Endometrium (tissue), 2 donors: ENCODE measurements around the gene TMEM53.

ENCODE experiments used
- FAIRE-seq: peaks from 2 replicates; lab custom pipeline; 2012; peaks lifted over from hg19 to GRCh38; lab: Jason Lieb, UNC
- donor health status: control.
- donor health status: control.

The TMEM53 gene

DNA sequence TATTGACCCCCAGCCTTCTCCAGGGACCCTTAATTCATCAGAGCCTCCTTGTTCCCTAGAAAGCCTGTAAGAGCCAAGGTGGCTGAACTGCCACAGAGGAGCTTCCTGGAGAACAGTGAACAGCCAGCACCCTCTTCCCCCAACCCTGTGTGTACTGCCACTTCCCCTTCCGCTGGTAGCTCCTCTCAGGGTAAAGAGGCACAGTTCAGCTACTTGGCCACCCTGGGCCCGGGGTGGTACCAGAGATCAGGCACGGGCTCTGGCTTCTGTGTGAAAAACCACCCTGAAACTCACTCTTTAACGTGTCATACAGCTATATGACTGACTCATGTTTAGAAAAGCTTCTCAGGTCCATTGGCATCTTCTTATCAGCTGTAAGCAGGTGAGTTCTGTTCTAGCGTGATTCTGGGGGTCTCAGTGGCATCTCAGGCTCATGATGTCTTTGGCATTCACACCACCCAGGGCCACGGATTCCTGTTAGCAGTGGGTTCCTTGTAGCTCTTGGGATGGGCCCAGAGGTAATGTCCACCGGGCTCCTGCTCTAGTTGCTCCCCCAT is 22.6 kb upstream of the TMEM53 start:
- no peak for FAIRE-seq

DNA sequence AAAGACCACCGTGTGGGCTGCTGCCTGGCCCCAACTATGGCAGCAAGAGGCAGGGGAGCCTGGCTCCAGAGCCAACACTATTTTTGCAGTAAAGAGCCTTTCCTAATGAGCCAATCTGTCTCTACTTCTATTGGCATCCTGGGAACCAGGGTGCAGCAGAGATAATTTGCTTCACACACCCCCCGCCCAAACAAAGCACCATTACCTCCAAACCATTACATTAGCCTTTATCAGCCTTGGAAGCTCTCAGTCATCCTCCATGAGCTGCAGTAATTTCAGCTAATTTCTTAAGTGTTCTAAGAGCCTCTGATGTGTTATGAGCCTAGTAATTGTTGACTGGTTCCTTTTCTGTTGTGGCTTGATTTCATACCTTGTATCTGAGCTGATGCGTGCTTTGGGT is 21.8 kb upstream of the TMEM53 start:
- FAIRE-seq, result no peak

DNA sequence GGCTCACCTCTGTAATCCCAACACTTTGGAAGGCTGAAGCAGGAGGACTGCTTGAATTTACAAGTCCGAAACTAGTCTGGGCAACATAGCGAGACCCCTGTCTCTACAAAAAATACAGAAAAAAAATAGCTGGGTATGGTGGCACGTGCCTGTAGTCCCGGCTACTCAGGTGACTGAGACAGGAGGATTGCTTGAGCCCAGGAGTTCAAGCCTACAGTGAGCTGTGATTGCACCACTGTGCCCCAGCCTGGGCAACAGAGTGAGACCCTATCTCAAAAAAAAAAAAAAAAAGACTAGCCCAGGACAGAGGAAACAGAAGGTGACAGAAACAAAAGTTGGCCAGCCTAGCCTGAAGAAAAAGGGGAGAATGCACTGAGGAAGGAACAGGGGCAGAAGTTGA is 21.4 kb upstream of the TMEM53 start:
- FAIRE-seq, result no peak

DNA sequence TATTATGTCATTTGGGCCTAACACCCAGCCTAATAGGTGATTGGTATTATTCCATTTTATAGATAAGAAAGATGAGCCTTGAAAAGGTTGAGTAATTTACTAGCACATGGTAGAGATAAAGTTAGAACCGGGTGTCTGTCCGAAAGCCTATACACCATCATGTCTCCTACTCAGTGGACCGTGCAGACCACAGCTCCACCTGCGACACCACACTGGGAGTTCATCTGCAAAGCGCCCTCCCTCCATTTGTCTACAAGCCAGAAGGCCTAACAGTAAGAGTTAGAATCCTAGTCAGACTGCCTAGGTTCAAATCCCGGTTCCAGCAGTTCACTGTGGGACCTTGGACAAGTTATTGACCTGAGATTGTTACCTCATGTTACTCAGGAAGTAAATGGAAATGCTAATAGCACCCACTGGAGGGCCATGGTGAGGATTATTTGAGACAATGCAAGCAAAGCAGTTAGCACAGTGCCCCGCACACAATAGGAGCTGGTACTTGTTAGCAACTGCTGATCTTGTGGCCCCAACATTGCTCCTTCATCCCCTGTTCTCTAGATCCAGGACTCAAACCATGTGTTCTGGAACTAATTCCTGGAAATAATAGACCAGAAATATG is 20.7 kb upstream of the TMEM53 start:
- no peak for FAIRE-seq

DNA sequence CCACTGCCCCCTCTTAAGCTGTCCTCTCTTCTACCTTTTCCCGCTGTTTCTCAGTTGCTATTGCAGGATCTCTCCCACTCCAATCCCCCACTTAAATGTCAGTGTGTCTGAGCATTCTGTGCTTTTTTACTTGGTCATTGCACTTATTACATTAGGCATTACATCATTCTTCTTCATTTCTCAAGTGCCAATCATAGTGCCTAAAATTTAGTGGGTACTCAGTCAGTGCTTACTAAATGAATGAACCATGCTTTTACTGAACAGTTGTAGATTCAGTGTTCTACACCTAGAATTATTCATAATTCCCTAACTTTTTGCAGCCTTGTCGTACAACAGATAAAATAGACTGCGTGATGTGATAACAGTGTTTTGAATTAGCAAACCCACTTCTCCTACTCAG is 19.6 kb upstream of the TMEM53 start:
- FAIRE-seq, result no peak

DNA sequence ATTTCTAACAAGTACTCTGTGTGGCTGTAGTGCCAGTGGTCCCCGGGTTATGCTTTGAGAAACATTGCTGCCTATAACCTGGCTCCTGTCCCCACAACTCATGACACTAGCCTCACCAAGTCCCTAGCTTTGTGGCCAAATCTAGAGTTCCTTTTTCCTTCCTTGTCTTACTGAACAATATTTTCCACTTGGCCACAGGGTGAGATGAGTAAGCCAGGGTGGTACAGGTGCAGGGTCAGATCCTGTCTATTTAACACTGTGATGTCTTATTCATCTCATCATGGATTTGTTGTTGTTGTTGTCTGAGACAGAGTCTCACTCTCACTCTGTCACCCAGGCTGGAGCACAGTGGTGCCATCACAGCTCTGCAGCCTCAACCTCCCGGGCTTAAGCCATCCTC is 18.9 kb upstream of the TMEM53 start:
- no peak for FAIRE-seq

DNA sequence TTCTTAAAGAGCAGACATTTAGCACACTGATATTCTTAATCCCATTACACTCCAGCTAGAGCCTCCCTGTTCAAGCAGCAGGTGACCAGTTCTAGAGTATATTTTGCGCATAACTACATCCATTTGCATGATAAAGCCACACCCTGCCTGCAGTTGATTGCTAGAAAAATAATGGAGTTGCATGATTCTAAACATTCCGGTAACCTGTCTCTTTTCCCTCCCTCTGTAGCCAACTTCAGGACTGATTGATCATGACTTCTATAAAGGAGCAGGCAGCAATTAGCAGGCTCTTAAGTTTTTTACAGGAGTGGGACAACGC is 15.1 kb upstream of the TMEM53 start:
- no peak for FAIRE-seq

DNA sequence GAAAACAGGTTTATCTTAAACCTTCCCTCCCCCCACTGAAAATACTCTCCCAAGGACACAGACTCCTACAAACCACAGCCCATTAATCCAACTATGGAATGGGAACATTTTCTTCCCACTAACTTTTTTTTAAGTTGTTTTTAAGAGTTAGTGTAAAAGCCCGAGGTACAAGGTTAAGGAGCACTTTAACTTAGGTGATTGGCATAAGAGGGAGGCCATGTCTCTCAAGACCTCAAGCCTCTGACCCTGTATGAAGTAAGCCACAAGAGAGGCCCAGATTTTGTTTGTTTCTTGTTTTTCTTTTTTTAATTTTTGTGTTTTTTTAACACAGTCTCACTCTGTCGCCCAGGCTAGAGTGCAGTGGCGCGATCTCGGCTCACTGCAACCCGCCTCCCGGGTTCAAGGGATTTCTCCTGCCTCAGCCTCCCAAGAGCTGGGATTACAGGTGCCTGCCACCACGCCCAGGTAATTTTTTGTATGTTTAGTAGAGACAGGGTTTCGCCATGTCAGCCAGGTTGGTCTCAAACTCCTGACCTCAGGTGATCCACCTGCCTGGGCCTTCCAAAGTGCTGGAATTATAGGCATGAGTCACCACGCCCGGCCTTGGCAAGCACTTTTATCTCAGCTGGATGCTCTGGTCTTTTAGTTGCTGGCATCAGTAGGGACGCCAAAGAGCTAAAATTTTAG is 14.6 kb upstream of the TMEM53 start:
- FAIRE-seq, result no peak

DNA sequence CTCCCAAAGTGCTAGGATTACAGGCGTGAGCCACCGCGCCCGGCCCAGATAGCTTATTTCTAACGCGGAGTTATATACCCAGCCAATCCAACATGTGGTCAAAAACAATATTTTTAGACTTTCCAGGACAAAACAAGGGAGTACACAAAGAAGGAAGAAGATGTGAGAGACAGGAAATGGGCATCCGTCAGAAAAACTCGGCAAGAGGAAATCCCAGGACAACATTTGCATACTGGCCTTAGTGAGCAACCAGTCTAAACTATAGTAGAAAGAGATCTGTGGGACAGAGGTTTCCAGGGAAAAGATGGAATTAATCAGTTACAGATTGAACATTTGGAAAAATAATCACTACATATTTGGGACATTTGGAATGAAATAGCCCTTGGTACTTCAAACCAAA is 11.6 kb upstream of the TMEM53 start:
- FAIRE-seq, result no peak

DNA sequence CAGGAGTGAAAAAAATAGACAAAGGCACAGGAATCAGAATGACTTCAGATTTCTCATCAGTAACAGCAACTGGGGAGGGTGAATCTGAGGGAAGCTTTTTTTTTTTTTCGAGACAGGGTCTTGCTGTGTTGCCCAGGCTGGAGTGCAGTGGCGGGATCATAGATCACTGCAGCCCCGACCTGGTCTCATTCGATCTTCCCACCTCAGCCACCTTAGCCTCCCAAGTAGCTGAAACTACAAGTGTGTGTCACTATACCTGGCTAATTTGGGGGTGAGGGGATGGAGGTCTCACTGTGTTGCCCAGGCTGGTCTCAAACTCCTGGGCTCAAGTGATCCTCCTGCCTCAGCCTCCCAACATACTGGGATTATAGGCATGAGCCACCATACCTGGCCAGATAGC is 10.9 kb upstream of the TMEM53 start:
- FAIRE-seq, result no peak

DNA sequence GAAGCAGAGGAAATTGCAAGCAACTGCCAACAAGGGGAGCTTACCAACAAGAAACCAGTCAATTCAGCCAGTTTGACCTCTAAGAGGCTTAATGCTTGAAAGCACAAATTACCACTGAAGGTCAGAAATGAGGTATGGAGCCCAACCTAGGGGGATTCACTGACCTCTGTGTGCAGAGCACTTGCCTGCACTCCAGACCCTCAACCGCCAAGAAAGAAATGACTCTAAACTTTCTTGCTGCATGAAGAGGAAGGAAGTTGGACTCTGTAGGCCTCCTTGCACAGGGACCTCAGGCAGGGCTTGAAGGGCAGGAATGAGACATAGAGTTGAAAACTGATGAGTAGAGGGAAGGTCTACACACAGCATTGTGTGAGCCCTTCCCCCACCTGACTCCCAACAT is 10.2 kb upstream of the TMEM53 start:
- no peak for FAIRE-seq

DNA sequence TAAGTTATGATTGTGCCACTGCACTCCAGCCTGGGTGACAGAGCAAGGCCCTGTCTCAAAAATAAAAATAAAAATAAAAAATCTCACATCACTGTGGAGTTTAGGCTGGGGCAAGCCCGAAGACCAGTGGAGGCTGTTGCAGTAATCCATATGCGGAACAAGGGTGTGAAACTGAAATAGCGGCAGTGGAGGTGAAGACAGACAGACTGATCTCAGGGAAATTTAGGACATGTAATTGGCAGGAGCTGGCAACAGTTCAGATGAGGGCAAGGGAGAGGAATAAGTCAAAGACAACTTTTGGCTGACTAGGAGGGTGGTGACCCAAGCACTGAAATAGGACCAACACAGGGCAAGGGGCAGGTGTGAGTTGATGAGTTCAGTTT is 8.6 kb upstream of the TMEM53 start:
- FAIRE-seq, result no peak

DNA sequence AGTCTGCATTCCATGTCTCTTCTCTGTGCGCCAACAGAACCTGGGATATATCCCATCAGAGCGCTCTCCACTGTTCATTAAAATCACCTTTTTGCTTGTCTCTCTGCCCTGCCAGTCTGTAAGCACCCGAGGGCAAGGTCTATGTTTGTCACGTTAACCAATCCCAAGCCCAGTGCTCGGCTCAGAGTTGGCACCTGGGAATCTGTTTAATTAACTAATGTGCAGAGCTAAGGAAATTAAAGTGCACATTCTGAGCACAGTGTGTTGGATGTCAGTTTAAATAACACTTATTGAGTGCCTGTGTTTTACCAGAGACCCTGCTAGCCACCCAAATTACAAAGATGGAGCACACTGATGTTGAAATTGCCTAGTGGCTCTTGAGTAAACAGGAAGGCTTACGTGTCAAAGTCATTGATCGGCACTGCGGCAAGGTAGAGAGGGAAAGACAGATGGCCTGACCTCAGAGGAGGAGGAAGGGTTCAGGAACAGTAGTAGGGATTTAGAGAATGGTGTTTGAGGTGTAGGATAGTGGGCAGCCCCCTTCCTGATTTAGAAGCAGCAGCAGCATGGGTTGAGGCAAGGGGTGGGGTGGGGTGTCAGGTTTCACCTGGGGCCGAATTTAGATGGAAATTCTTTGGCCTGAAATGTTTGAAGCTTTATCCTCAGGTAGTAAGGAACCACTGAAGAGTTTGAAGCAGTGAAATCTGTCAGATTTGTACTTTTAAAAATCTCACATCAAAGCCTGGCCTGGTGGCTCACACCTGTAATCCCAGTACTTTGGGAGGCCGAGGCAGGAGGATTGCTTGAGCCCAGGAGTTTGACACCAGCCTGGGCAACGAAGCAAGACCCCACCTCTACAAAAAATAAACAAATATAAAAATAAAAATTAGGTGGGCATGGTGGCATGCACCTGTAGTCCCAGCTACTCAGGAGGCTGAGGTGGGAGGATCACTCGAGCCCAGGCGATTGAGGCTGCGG is 7.9 kb upstream of the TMEM53 start:
- FAIRE-seq, result no peak

DNA sequence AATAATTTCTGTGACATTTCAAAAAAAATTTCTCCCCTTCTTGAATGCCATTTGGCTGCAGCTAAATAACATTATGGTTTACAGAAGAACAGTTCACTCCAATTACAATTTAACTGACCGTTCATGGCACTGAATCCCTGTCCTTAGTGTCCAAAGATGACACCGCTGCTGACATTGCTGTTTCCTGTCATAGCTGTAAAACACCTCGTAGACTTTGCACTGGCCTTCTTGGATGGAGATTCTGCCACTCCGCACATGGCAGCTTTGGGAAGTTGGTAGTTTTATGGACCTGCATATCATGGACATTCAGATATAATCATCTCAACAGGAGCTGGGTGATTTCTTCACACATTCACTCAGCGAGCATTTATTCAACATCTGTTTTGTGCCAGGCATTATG is 5.2 kb upstream of the TMEM53 start:
- FAIRE-seq, result no peak

DNA sequence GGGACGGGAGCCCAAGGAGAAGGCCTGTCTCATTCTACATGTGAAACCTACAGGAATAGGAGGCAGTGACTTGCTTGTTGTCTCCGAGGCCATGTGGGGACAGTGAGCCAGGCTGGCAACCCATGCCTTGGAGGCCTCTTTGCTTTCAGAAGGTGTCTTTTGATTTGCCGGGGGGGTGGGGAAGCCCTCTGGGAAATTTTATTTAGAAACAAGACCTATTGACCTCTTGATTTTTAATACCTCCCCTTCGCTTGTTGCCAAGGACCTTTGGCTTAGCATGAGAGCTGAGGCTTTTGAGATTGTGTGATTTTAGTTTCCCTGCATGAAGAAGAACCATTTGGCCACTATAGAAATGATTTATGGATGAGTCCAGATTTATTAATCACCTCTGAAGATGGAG is 4.3 kb upstream of the TMEM53 start:
- no peak for FAIRE-seq

DNA sequence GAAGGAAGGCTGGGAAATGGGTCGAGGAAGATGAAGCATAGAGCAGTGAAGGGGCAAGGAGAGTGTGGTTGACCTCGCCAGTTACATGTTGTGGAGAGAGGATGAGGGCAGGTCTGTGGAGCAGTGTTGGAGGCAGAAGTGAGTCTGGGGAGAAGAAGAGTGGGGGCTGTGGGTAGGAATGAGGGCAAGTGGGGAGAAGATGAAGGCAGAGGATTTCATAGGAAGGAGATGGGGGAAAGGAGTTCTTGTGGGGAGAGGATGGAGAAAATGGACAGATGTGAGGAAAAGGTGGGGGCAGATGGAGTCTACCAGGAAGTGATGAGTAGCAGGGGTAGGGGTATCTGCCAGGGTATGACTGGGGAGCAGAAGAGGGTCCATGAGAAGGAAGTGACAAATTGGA is 3.8 kb upstream of the TMEM53 start:
- FAIRE-seq, result no peak

DNA sequence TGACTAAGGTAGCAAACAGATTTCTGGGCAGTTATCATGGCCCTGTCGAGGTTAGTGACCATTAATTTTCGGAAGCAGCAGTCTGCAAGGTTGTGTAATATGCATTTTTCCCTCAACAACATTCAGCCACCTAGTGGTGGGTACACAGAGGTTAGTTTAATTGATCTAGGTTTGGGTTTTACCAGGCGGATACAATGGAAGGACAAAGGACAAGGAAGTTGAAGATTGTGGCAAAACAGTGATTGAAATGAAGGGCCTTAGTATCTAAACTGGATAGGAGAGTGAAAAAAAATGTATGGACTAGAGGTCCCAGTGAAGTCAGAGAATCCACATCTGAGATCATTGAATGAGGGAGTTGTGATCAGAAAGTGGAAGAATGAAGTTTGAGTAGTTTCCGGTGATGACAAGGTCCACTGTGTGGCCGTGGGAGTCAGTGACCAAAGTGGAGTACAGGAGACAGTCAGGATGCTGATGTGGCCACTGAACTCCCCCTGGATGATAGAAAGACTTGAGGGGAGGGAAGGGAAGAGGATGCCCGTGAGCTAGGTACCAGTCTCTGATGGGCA is 3.0 kb upstream of the TMEM53 start:
- no peak for FAIRE-seq

DNA sequence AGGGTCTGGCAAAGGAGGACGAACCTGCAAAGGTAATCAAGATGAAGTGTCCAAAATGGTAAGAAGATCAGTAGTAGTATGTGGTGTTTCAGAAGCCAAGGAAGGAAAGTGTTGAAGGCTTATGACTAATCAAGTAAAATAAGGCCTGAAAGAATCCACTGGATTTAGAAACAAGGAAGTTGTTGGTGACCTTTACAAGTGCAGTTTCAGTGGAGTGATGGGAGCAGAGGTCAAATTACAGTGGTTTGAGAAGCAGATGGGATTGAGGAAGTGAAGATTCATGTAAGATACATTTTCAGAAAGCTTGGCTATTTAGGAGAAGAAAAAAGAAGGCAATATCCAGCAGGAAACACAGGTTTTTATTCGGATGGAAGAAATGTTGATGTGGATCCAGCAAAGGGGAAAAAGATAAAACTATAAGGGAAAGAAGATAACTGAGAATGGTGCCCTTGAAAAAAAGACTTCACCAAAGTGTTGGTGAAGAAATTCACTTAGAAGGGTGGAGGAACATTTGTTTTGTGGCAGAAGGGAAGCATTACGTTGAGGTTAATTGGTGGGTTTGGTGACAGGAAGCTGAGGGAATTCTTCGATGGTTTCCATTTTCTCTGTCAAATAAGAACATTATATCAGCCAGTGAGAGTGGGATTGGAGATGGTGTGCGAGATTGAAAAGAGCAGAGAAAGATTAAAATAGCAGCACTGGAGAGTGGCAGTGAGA is 2.4 kb upstream of the TMEM53 start:
- FAIRE-seq, result no peak

DNA sequence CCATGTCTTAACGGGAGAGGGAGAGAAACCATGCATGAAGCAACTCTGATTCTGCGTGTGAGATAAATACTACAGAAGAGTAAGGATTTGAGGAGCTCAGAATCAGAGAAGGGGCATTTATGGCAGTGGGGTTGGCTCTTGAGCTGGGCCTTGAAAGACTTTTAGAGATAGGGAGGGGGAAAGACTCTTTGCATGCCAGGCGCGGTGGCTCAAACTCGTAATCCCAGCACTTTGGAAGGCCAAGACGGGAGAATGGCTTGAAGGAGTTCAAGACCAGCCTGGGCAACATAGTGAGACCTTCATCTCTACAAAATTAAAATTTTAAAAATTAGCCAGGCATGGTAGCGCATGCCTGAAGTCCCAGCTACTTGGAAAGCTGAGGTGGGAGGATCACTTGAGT is 905 bp upstream of the TMEM53 start:
- no peak for FAIRE-seq

DNA sequence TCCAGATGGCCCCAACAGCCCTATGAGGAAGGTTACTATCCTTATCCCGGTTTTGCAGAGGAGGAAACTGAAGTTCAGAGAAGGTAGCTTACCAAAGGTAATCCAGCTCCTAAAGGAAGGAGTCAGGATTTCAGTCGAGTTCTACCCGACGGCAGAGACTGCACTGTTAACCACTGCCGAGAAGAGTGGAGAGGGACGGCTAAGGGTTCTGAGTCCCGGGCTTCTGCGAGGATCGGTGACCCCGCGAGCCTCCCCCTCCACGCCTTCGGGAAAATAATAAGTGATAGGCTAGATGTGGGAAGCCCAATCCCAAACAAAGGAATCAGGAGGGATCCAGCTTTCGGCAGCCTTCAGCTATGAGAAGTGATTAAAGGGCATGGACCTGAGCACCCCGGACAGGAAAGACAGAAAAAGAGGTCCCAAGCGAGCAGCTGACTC is 587 bp downstream of the TMEM53 start:
- FAIRE-seq, result no peak

DNA sequence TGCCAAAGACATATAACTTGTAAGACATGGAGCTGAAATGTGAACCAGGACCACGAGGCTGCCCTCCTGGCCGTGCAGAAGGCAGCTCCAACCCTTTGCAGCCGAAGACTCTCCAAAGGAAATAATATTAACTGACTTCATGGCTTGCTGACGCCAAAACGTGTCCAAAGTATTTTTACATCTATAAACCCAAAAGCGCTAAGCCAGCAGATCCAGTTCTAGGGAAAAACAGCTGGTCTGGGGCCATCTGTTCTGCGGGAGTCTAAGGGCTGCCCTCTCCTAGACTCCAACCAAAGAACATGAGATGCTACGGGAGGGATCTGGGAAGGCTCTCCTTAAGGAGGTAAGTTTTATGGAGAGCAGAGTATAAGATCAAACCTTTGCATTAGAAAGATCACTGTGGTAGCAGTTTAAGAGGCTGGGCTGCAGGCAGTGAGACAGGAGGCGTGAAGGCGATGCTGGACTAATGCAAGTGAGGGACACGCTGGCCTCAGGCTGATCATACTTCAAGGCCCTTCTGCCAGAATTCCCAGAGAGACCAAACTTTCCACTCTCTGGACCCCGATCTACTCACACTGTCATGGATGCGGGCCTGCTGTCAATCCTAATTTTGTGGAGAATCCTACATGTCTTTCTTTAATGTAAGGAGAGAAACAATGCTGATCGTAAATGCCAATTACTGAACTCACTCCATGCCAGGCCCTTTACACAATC is 1.2 kb downstream of the TMEM53 start:
- FAIRE-seq, result no peak
